Skeletal muscle satellite cell (primary cell): ENCODE results near the gene SLC27A4.

Experiments used
- H3K27me3 ChIP-seq: 2 replicates; pipeline ENCODE4 v1.7.0; 2013; ENCODE audit warnings: low read length; ENCODE audit not compliant: control insufficient read depth, insufficient read depth
- H3K36me3 ChIP-seq: 2 replicates; pipeline ENCODE4 v1.7.0; 2013; ENCODE audit warnings: mild to moderate bottlenecking, control low read depth, low read length; ENCODE audit not compliant: insufficient read depth
- H3K4me1 ChIP-seq: 2 replicates; pipeline ENCODE4 v1.7.0; 2013; ENCODE audit warnings: low read length; ENCODE audit not compliant: control insufficient read depth, insufficient read depth
- H3K4me2 ChIP-seq: 2 replicates; pipeline ENCODE4 v1.7.0; 2013; ENCODE audit warnings: mild to moderate bottlenecking, low read length
- H3K4me3 ChIP-seq: 2 replicates; pipeline ENCODE4 v1.7.0; 2013; ENCODE audit warnings: low read length
- H3K9ac ChIP-seq: 2 replicates; pipeline ENCODE4 v1.7.0; 2013; ENCODE audit warnings: mild to moderate bottlenecking, low read depth, low read length, moderate library complexity
- H3K9me3 ChIP-seq: replicated peaks from 2 replicates; pipeline ENCODE4 v1.7.0; 2013; ENCODE audit warnings: mild to moderate bottlenecking, control low read depth, low read length

SLC27A4 gene

GRCh38 chr9:128310461-128310860 is 29.9 kb upstream of the SLC27A4 start:
- no peak overlapping the region for H3K4me3 ChIP-seq
- peaks cover 49% of the 10 kb centered on the region for H3K36me3 ChIP-seq
- H3K4me1 ChIP-seq = peaks cover 26% of the 10 kb centered on the region

GRCh38 chr9:128314697-128315096 is 25.6 kb upstream of the SLC27A4 start:
- no peak overlapping the region for H3K4me2 ChIP-seq
- H3K9ac ChIP-seq = no peak overlapping the region
- no peaks in the 10 kb centered on the region for H3K9me3 ChIP-seq
- H3K4me3 ChIP-seq = no peak overlapping the region
- H3K4me1 ChIP-seq = no peaks in the 10 kb centered on the region
- H3K27me3 ChIP-seq = no peaks in the 10 kb centered on the region
- H3K36me3 ChIP-seq = peaks cover 51% of the 10 kb centered on the region

More at GRCh38 chr9:128310461-128310860, 29.9 kb upstream of the SLC27A4 start:
- Histone ChIP-seq H3K9me3 (no peaks in the 10 kb centered on the region), H3K4me2 (no peak overlapping the region), H3K9ac (no peak overlapping the region), H3K27me3 (no peaks in the 10 kb centered on the region)

GRCh38 chr9:128316421-128316820 is 23.9 kb upstream of the SLC27A4 start:
- Histone ChIP-seq H3K4me2 (no peak overlapping the region), H3K27me3 (no peaks in the 10 kb centered on the region), H3K36me3 (peaks cover 35% of the 10 kb centered on the region), H3K9me3 (no peaks in the 10 kb centered on the region), H3K4me1 (peaks cover 3% of the 10 kb centered on the region), H3K9ac (no peak overlapping the region), H3K4me3 (no peak overlapping the region)

- Histone ChIP-seq H3K4me3 (no peak overlapping the region), H3K4me1 (peaks cover 8% of the 10 kb centered on the region), H3K36me3 (peaks cover 33% of the 10 kb centered on the region), H3K4me2 (no peak overlapping the region), H3K27me3 (no peaks in the 10 kb centered on the region), H3K9me3 (no peaks in the 10 kb centered on the region), H3K9ac (no peak overlapping the region)
Observed at GRCh38 chr9:128317629-128318028, 22.7 kb upstream of the SLC27A4 start.

GRCh38 chr9:128321343-128321742 is 19.0 kb upstream of the SLC27A4 start:
- peak overlapping the region; percentile 94 for H3K9ac ChIP-seq
- peaks cover 27% of the 10 kb centered on the region for H3K36me3 ChIP-seq
- no peaks in the 10 kb centered on the region for H3K9me3 ChIP-seq
- peak overlapping the region; percentile 92 for H3K4me3 ChIP-seq
- peak overlapping the region; percentile 94 for H3K4me2 ChIP-seq
- H3K27me3 ChIP-seq = no peaks in the 10 kb centered on the region
- H3K4me1 ChIP-seq = peaks cover 17% of the 10 kb centered on the region

GRCh38 chr9:128321879-128322403 is 18.4 kb upstream of the SLC27A4 start:
- Histone ChIP-seq H3K27me3 (no peaks in the 10 kb centered on the region), H3K36me3 (peaks cover 21% of the 10 kb centered on the region), H3K9me3 (no peaks in the 10 kb centered on the region), H3K4me1 (peaks cover 17% of the 10 kb centered on the region), H3K9ac (peak overlapping the region; percentile 94), H3K4me2 (peak overlapping the region; percentile 94), H3K4me3 (peak overlapping the region; percentile 92)

GRCh38 chr9:128322404-128323211 is 17.7 kb upstream of the SLC27A4 start, which contains the start of the genes COQ4 and TRUB2:
Gene COQ4 (plus strand): TSS chr9:128322839. CDS start chr9:128322859, 20 bp downstream.
Gene TRUB2 (minus strand): TSS chr9:128322447. CDS start chr9:128322408, 39 bp downstream.
- no peaks in the 10 kb centered on the region for H3K27me3 ChIP-seq
- peak within 1 kb of the TSS; percentile 92 for H3K4me3 ChIP-seq
- H3K9ac ChIP-seq = peak within 1 kb of the TSS; percentile 94
- peaks cover 20% of the 10 kb centered on the region for H3K36me3 ChIP-seq
- no peaks in the 10 kb centered on the region for H3K9me3 ChIP-seq
- peak within 1 kb of the TSS; percentile 94 for H3K4me2 ChIP-seq
- H3K4me1 ChIP-seq = peaks cover 17% of the 10 kb centered on the region

- Histone ChIP-seq H3K4me2 (peak overlapping the region; percentile 94), H3K4me3 (peak overlapping the region; percentile 92), H3K9ac (peak overlapping the region; percentile 94)
Observed at GRCh38 chr9:128323212-128323730, 17.1 kb upstream of the SLC27A4 start.

GRCh38 chr9:128323791-128324190 is 16.5 kb upstream of the SLC27A4 start:
- Histone ChIP-seq H3K4me3 (peak overlapping the region; percentile 92), H3K27me3 (no peaks in the 10 kb centered on the region), H3K9ac (peak overlapping the region; percentile 94), H3K4me2 (peak overlapping the region; percentile 94), H3K4me1 (peaks cover 17% of the 10 kb centered on the region), H3K36me3 (peaks cover 30% of the 10 kb centered on the region), H3K9me3 (no peaks in the 10 kb centered on the region)

More at GRCh38 chr9:128323212-128323730, 17.1 kb upstream of the SLC27A4 start:
- Histone ChIP-seq H3K9me3 (no peaks in the 10 kb centered on the region), H3K36me3 (peaks cover 26% of the 10 kb centered on the region), H3K27me3 (no peaks in the 10 kb centered on the region), H3K4me1 (peaks cover 17% of the 10 kb centered on the region)

- Histone ChIP-seq H3K27me3 (no peaks in the 10 kb centered on the region), H3K9me3 (no peaks in the 10 kb centered on the region), H3K4me1 (peaks cover 17% of the 10 kb centered on the region), H3K4me2 (peak overlapping the region; percentile 94), H3K4me3 (no peak overlapping the region), H3K9ac (no peak overlapping the region), H3K36me3 (peaks cover 33% of the 10 kb centered on the region)
Observed at GRCh38 chr9:128324401-128324800, 15.9 kb upstream of the SLC27A4 start.

- no peaks in the 10 kb centered on the region for H3K9me3 ChIP-seq
- no peak overlapping the region for H3K9ac ChIP-seq
- no peak overlapping the region for H3K4me2 ChIP-seq
- H3K27me3 ChIP-seq = no peaks in the 10 kb centered on the region
- H3K4me3 ChIP-seq = no peak overlapping the region
- H3K36me3 ChIP-seq = peaks cover 37% of the 10 kb centered on the region
- H3K4me1 ChIP-seq = peaks cover 17% of the 10 kb centered on the region
Observed at GRCh38 chr9:128325629-128326028, 14.7 kb upstream of the SLC27A4 start.
